IPS-NIHi7 (cell line): ENCODE data around the gene MBNL2.

Experiments used
- DNase-seq: peaks from one replicate; pipeline ENCODE4 v3.0.0; 2012; ENCODE audit warnings: mixed read lengths; ENCODE audit errors: extremely low spot score

The MBNL2 gene

GRCh38 chr13:97327086-97327485, 105.0 kb downstream of the MBNL2 start:
- DNase-seq, result no peak

- no peak for DNase-seq
These were observed 105.5 kb downstream of the MBNL2 start for GRCh38 chr13:97327506-97328221.

- peak; percentile 70 for DNase-seq
These were observed 106.2 kb downstream of the MBNL2 start for GRCh38 chr13:97328222-97328790.

- DNase-seq, result no peak
These were observed 107.2 kb downstream of the MBNL2 start for GRCh38 chr13:97329331-97329730.

GRCh38 chr13:97330448-97330847, 108.3 kb downstream of the MBNL2 start:
- no peak for DNase-seq

- DNase-seq, result no peak
These were observed 110.6 kb downstream of the MBNL2 start for GRCh38 chr13:97332742-97333141.

GRCh38 chr13:97333983-97334382, 111.8 kb downstream of the MBNL2 start:
- no peak for DNase-seq

GRCh38 chr13:97334690-97335089, 112.6 kb downstream of the MBNL2 start:
- DNase-seq, result no peak

GRCh38 chr13:97335488-97336134, 113.5 kb downstream of the MBNL2 start:
- no peak for DNase-seq

- no peak for DNase-seq
These were observed 115.9 kb downstream of the MBNL2 start for GRCh38 chr13:97337985-97338499.

GRCh38 chr13:97338571-97338970, 116.4 kb downstream of the MBNL2 start:
- DNase-seq, result no peak

GRCh38 chr13:97339019-97339987, 117.2 kb downstream of the MBNL2 start:
- no peak for DNase-seq

- DNase-seq, result no peak
These were observed 118.0 kb downstream of the MBNL2 start for GRCh38 chr13:97339988-97340749.

- DNase-seq, result no peak
These were observed 119.0 kb downstream of the MBNL2 start for GRCh38 chr13:97341135-97341534.

GRCh38 chr13:97342136-97342535, 120.0 kb downstream of the MBNL2 start:
- DNase-seq, result no peak

- no peak for DNase-seq
These were observed 120.8 kb downstream of the MBNL2 start for GRCh38 chr13:97342936-97343335.

- DNase-seq, result peak; percentile 31
These were observed 122.4 kb downstream of the MBNL2 start for GRCh38 chr13:97344265-97345175.

- DNase-seq, result no peak
These were observed 124.0 kb downstream of the MBNL2 start for GRCh38 chr13:97346097-97346496.

- DNase-seq, result no peak
These were observed 124.6 kb downstream of the MBNL2 start for GRCh38 chr13:97346561-97347254.
